Measurements from ENCODE around the gene FAM199X.

The FAM199X gene

DNA sequence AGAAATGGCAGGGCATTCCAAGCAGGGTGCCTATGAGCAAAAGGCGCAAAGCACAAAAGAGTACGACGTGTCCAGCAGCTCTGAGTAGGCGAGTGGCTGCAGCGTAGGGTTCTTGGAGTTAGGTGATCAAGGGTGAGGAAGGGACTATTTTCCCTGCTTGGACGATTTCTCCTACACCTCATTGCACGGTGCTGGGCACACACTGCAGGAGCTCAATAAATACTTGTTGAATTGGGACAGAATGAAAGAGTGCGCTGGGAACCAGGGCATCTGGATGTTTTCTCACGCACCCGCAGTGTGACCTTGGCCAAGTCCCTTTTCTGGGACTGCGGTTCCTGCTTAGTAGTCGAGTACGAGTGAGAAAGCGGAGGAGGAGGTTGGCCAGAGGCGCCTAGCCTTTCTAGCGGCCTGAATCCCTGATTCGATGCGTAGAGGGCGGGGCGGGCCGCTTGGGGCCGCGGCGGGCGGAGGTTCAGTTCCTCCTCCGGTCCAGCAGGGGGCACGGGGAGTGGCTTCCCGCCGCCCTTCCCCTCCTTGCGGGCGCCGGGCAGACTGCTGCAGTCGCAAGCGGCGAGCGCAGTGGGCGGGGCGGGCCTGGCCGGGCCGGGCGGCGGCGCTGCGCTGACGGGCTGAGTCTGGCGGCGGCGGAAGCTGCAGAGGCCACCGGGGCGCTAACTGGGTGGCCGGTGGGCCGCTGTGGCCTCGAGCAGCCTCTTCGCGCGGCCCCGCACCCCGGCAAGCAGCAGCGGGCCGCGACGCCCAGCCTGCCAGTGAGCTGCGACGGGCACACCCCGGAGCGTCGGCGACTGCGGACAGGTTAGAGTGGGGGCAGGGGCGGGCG is at the start of gene FAM199X:
TSS of gene FAM199X (plus strand) at position 560 of the 841 bp plus-strand sequence. CDS start 333 bp downstream, outside the sequence.
- peak; percentile 85 for DNase-seq

DNA sequence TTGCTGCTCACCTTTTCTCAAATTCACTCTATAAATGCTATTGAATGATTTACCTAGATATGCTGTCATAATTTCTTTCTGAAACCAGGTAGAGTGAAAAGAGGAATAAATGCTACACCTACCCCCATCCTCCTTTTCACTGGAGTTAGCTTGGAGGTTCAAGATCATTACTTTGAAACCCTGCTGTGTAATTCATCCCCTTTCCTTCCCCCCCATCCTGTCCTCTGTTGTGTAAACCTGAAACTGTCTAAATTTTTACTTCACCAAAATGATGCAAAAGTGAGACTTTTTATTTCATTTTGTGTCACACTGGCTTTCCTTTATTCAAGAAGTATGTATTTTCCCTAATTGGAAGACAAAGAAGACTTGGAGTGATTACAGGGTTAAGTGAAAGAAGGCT is 48.5 kb upstream of the FAM199X start:
- no peak for DNase-seq

DNA sequence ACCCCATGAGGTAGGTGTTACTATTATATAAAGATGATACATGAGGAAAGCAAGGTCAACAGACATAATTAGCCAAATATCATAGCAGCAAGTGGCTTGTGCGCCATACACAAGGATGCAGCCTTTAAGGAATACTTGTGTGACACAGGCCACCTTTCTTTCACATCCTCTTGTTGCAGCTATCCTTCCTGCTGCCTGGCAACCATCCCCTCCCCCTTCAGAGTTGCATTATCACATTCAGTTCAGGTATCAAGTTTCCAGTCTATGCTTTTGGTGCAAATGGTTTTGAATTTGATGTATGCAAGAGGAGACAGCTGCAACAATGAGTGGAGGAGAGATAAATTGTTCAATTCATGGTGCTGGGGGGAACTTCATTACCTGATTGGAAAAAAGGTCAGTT is 47.5 kb upstream of the FAM199X start:
- DNase-seq: no peak

DNA sequence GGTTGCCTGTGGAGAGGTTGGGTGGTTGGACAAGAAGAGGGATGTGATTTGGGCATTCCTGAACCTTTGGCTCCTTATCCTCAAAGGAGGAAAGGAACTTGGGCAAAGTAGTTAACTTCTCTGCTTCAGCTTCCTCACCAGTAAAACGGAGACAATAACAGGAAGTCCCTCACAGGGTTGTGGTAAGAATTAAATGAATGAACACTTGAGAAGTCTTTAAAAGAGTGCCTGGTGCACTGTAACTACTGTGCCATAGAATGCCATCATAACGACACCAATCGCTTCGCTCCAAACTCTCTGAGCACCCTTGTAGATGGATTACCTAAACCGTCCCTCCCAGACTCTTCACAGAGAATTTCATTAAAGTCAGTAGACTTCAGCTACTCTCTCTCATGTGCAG is 43.4 kb upstream of the FAM199X start:
- DNase-seq: no peak

DNA sequence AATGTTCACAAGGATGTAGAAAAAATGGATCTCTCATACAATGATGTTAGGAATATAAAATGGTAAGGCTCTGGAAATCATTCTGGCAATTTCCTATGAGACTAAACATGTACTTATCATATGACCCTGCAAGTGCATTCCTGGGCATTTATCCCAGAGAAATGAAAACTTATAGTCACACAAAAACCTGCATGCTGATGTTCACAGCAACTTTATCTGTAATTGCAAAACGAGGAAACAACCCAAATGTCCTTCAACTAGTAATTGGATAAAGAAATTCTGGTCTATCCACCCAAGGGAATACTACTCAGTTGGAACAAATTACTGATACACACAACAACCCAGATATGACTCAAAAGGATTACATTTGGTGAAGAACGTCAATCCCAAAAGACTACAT is 39.4 kb upstream of the FAM199X start:
- DNase-seq: no peak

DNA sequence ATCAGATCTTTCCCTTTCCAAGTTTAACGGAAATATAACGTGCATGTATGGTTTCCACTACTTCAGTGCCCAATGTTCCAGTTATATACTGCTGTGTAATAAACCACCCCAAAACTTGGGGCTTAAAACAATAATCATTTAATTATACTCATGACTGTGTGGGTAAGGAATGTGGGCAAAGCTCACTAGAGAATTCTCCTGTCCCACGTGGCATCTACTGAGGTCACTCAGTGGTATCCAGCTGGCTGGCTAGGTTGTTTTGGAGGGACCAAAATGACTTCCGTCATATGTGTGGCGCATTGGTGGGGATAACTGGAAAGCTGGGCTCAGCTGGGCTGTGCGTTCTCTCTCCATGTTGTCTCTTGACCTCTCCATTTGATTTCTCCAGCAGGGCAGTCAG is 35.4 kb upstream of the FAM199X start:
- no peak for DNase-seq

DNA sequence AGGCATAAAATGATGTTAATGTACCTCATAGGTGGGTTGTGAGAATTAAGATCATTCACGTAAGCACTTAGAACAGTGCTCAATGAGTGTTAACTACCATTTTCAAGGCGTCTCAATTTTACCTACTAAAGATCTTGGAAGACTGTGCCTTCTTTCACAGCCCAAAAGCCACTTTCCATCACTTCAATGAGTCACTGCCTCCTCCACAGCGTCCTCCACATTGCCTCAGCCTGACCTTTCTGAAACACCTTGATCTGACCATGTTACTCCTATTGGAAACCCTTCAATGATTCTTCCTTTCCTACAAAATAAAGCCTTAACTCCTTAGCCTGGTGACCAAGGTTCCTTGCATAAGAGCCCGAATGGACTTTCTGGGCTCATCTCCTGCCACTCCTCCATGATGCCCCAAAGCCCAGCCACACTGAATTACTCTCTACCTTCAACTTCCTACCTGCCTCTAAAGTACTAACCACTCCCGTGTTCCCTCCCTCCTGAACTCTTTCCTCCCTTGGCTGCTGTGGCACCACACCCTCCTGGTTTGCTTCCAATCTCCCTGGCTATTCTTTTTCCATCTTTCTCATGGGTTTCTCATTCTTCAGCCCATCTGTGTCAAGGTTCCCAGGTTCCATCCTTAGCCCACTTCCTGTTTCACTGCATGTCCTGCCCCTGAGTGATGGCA is 31.5 kb upstream of the FAM199X start:
- no peak for DNase-seq

DNA sequence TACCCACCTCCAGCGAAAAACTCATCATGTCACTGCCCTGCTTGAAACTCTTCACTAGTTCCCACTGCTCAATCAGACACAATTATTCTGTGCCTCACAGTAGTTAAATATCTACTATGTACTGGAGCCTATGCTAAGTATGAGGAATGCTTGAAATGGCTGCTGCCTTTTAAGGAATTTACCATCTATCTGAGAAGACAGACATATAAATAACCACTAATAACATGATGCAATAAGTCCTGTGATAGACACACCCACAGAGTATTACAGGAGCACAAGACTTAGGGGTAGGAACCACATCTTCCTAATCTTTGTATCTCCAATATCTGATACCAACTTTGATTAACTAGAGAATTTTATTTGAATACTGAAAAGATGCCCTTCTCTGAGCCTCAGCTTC is 30.6 kb upstream of the FAM199X start:
- DNase-seq: no peak

DNA sequence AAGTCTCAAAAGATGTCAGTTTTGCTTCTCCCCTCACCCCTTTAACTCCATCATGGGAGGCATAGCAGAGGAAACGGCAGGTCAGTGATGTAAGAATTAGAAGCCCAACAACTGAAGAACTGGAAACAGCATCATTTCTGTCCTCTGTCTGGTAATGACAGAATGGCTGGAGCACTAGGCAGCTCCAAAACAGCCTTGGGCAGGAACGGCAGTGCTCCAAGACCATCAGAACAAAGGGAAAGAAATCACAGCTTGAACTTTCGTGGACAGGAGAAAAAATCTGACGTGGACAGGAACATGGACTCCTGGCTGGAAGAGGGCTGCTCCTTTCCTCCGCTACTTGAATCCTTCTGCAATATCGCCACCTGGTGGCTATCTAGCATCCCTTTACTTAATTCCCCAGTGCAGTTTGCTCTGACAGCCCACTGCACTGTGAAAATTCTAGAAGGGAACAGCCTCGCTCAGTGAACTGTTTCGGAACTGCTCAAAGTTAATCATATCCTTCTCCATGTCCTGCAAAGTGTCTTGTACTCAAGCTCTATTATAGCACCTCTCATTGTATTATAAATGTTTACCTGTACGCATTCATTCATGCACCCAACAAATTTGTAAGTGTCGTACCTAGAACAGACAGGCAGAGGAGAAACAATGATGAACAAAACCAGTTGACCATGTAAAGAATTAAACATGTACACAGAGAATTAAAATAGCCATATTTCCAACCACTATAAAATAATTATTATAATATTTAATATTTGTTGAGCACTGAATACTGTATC is 29.8 kb upstream of the FAM199X start:
- peak; percentile 34 for DNase-seq

DNA sequence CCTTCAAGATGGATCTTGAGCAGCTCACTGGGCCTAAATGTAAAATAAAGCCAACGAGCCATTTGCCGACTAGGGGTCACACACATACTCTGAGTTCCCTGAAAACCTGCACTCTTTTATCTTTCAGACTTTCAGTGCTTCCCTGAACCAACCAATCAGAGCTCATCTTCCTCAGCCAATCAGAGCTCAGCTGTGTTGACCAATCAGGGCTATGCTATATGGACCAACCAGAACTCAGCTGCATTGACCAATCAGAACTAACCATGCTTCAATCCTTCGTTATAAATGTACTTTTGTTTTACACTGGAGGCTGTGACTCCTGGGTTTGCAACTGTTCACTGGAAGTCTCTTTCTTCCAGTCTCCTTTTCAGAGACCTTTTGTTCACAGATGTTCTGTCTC is 28.8 kb upstream of the FAM199X start:
- no peak for DNase-seq

DNA sequence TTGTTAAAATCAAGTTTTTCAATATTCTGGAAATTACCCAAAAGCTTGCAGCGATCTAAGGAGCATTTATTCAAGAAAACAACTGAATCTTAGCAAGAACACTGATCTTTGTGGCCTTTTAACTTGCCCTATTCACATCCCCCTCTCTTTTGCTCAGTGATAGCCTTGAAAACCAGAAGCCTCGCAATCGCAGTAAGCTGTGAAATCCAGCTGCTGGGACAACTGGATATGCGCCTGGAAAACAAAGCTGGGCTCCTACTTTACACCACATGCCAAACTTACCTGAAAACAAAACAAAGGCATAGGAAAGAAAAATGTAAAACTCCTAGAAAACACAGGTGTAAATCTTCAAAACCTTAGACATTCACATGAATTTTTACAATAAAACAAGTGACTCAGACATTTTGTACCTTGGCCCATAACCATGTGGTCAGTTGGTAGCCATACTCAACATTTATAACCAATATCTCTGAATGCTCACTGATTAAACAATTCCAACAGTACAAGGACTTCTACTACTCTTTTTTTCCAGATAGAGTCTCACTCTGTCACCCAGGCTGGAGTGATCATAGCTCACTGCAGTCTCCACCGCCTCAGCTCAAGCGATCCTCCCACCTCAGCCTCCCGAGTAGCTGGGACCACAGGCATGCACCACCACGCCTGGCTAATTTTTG is 25.0 kb upstream of the FAM199X start:
- no peak for DNase-seq

DNA sequence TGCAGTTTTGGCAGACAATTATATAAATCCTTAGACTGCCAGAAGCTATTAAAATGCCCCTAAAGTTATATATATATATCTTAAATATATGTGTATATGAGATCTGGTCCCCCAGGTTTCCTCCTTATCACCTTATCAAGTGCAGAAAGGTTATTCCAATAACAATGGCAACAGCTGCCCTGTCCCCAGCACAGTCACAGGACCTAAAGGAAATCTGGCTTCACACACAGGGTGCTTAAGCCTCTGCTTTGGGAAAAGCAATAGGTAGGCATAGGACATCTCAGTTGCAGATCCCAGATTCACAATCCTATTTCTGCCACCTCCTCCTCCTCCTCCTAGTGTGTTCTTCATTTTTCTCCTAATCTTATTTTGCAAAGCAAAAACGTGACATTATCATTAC is 15.2 kb upstream of the FAM199X start:
- DNase-seq: no peak

DNA sequence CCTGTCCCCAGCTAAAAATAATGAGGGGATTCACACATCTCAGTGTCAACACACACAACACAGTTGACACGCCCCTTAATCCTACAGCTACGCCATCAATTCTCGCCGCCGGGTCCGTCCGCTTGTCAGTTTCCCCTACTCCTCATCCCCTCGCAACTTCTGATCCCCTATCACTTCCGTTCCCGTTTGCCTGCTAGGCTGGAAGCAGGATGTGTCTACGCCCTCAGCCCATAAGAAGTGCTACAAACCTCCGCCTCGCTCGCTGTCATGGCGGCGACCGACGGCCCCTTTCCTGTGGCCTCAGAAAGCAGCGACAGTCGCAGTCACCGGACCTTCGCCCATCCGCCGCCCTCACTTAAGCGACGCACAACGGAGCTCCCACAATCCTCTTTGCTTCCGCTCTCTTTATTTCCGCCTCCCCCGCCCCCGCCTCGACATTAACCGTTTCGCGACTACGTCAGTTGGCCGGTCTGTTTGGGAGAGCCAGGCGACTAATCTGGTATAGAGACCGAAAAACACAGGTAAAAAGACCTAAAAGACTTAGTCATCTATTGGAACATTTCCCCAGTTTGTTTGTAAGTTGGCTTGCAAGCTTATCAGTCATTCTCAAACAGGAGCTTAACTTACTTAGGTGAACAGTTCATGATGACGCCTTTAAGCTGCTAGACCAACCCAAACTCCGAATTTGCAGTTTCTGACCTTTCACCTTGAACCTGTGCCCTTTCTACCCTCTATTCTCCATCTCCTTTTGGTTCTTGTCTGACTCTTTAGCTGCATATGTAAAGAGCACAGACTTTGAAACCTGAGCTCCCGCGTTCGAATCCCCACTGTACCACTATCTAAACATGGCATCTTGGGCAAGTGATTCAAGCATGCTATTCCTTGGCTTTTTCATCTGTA is 9.4 kb upstream of the FAM199X start, which contains the start of gene SLC25A53:
TSS of gene SLC25A53 (minus strand) at position 380 of the 900 bp plus-strand sequence. CDS start 51,752 bp downstream, outside the sequence.
- peak; percentile 77 for DNase-seq

DNA sequence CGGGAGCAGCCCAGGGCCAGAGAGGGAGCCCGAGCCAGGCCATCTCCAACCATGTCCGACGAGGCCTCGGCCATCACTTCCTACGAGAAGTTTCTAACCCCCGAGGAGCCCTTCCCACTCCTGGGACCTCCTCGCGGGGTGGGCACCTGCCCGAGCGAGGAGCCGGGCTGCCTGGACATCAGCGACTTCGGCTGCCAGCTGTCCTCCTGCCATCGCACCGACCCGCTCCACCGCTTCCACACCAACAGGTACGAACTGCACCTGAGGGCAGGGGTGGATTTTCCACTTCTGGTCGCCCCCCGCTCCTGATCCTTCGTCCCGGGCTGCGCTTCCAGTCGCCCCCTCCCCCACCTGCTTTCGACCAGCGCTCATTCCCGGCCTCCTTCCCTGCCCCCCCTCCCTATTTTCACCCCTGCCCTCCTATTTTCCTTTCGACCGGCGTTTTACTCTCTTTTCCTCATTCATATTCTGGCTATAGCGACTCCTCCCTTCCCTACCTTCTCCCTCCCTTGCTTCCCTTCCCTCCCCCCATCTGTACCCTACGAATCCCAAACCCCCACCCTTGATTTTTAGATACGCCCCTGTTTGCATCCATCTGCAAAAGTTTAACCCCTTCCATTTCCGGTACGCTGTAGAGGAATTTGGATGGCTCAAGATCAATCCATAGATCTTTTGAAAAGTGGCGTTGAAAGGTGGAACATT is 633 bp downstream of the FAM199X start:
- no peak for DNase-seq

DNA sequence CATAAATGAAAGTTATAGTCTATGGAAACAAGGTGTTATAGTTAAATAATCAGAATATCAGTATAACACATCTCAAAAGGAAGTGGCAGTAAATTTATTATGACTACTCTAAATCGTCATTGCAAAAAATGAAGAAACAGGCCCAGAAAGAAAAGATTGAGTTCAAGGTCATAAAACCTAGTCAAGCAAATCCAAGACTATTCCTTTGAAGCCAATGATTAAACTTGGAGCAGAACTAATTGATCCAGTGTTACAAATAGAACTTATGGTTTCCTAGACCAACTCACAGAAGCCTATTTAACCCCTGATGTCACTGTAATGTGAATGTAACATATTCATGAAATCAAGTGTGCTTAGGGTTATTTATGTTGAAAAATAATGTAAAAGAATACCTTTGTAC is 1.9 kb downstream of the FAM199X start:
- no peak for DNase-seq

DNA sequence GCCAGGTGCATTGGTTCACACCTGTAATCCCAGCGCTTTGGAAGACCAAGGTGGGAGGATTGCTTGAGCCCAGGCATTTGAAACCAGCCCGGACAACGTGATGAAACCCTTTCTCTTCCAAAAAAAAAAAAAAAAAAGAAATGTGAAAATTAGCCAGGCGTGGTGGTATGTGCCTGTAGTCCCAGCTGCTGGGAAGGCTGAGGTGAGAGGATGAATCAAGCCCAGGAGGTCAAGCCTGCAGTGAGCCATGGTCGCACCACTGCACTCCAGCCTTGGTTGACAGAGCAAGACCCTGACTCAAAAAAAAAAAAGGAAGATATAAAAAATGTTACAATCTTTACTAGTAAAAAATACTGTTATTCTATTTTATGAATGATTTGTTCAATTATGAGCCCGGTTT is 5.9 kb downstream of the FAM199X start:
- no peak for DNase-seq

DNA sequence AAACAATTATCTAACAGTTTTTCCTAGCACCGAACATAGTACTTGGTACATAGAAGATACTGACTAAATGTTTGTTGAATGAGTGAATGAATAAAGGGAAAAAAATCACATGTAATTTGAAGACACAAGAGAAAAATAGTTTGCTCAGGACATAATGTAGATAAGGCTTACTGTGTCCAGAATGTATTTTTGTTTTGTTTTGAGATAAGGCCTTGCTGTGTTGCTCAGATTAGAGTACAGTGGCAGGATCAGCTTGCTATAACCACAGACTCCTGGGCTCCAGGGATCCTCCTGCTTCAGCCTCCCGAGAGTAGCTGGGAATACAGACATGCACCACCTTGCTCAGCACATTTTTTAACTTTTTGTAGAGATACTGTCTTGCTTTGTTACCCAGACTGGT is 6.5 kb downstream of the FAM199X start:
- no peak for DNase-seq

DNA sequence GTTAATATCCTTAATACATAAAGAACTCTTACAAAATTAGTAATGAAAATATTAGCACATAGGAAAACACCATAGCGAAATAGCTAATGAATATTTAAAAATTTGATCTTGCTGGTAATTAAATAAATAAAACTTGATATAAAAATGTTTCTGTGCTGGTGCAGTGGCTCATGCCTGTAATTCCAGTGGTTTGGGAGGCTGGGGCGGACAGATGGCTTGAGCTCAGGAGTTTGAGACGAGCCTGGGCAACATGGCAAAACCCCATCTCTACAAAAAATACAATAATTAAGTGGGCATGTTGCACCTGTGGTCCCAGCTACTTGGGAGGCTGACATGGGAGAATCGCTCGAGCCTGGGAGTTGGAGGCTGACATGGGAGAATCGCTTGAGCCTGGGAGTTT is 7.6 kb downstream of the FAM199X start:
- no peak for DNase-seq

DNA sequence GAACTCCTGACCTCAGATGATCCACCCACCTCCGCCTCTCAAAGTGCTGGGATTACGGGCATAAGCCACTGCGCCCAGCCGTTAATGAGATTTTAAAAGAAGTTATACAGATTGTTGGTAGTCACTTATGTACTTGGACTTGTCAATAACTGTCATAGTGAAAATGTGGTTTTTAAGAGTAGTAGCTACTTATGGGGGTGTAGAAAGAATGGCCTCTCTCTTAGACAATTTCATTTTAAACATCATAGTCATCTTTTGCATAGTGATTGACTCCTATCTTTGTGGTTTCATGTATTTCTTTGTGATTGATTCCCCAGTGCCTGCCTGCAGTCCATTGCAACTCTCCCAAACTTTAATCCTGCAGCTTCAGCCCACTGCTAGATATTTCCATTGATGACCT is 17.4 kb downstream of the FAM199X start:
- DNase-seq: no peak

DNA sequence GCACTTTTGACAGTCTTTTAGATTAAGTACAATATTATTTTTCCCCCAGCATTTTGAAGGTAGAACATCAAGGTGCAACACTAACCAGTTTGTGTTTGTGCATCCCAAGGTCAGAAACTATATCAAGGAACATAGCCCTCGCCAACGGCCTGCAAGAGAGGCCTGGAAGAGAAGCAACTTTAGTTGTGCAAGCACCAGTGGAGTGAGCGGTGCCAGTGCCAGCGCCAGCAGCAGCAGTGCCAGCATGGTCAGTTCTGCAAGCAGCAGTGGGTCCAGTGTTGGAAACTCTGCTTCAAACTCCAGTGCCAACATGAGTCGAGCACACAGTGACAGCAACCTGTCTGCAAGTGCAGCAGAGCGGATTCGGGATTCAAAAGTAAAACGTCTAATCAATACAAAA is 21.7 kb downstream of the FAM199X start:
- no peak for DNase-seq

DNA sequence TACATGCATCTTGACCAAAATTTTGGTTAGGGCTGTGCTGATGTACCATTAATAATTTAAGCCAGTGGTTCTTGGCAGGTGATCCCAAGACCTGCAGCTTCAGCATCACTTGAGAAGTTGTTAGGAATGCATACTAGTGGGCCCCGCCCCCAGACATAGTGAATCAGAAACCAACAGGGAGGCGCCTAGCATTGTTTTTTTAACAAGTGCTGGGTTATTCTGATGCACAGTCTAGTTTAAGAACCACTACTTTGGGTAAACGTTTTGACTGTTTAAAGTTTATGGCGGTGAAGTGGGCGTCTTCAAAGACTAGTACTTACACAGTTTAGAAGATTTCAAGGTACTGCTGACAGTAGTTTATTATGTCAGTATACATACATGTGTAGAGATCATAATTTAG is 23.6 kb downstream of the FAM199X start:
- no peak for DNase-seq
